ENCODE measurements around the gene CHST10.
"Not testable (repeated sequence)": the region's sequence is repeated elsewhere in the genome, so short reads cannot be mapped to it uniquely, and the experiment has no call there.

Gene CHST10

DNA sequence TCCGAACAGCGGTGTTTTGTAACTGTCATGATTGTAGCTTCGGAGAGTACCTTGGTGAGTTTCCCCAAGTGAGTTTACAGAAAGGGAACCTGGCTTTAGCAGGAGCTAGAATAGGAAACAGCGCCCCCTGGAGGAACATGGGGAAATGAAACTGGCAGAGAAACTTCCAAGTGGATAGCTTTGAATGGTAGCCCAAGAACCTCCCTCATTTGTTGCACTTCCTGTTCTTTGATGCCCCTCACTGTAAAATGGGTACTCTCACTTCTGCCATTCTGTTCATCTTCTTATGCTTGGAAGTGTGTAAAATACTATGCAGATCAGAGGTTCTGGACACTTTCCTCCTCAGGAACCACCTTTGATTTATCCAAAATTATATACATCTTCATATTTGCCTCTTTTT, 36.2 kb downstream of the CHST10 start:
- Histone ChIP-seq H3K27me3 (ENCODE audit: insufficient read depth, insufficient read length) (no peaks in the 10 kb centered on the region), H3K9me3 (ENCODE audit: insufficient read depth, low read length) (no peaks in the 10 kb centered on the region), H3K4me3 (ENCODE audit: insufficient read length, low read depth) (no peak overlapping the region), H3K4me1 (ENCODE audit: insufficient read depth, insufficient read length) (no peaks in the 10 kb centered on the region), H3K9ac (ENCODE audit: insufficient read length, low read depth) (no peak overlapping the region), H3K36me3 (ENCODE audit: insufficient read depth, insufficient read length, low read length) (no peaks in the 10 kb centered on the region)
- TF ChIP-seq YY1 (IDR thresholded peaks at IDR 0.05; ENCODE audit: insufficient read depth, insufficient read length) (no peak), ZNF274 (IDR thresholded peaks at IDR 0.05; ENCODE audit: low read depth, low read length) (no peak), SUZ12 (IDR thresholded peaks at IDR 0.05; ENCODE audit: extremely low read depth, insufficient read depth, insufficient read length) (no peak)
- peak; percentile 82 for DNase-seq (ENCODE audit: low read depth, low spot score)

DNA sequence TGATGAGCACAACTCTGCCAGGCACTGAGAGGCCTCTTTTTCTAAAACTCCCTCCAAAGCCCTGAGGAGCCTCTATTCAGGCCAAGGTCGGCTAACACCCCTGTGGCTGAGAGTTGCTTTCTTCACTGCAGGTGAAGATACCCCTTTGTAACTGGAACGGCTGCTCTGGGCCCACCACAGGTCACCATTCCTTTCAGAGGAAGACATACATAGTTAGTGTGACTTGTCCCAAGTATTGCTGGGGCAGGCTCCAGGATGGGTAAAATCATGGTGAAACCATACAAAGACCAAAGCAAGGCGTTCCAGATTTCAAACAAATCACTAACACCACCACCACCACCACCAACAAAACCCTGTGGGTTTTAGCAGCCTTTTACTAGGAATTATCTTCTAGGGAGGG, 36.8 kb downstream of the CHST10 start:
- no peaks in the 10 kb centered on the region for H3K4me1 ChIP-seq (ENCODE audit: insufficient read depth, insufficient read length)
- H3K4me3 ChIP-seq (ENCODE audit: insufficient read length, low read depth) = no peak overlapping the region
- no peaks in the 10 kb centered on the region for H3K27me3 ChIP-seq (ENCODE audit: insufficient read depth, insufficient read length)
- no peaks in the 10 kb centered on the region for H3K36me3 ChIP-seq (ENCODE audit: insufficient read depth, insufficient read length, low read length)
- H3K9ac ChIP-seq (ENCODE audit: insufficient read length, low read depth) = no peak overlapping the region
- H3K9me3 ChIP-seq (ENCODE audit: insufficient read depth, low read length) = no peaks in the 10 kb centered on the region
- DNase-seq (ENCODE audit: low read depth, low spot score) = no peak
- TF ChIP-seq SUZ12 (IDR thresholded peaks at IDR 0.05; ENCODE audit: extremely low read depth, insufficient read depth, insufficient read length) = no peak
- TF ChIP-seq YY1 (IDR thresholded peaks at IDR 0.05; ENCODE audit: insufficient read depth, insufficient read length) = no peak
- no peak for TF ChIP-seq ZNF274 (IDR thresholded peaks at IDR 0.05; ENCODE audit: low read depth, low read length)

DNA sequence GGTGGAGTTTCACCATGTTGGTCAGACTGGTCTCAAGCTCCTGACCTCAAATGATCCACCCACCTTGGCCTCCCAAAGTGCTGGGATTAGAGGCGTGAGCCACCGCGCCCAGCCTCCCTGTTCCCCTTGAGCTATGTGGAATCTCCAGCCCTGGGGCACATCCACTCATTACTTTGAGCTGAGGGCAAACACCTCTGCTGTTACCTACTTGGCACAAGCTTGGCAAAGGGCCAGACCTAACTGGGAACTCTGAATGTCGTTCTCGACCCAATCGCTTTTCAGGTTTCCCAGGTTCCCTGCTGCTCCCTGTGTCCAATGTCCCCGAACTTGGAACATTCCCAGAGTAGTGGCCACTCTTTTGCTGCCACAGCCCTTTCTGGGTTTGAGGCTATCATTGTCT, 40.6 kb downstream of the CHST10 start:
- no peak for DNase-seq (ENCODE audit: low read depth, low spot score)
- H3K27me3 ChIP-seq (ENCODE audit: insufficient read depth, insufficient read length) = no peaks in the 10 kb centered on the region
- no peak overlapping the region for H3K9ac ChIP-seq (ENCODE audit: insufficient read length, low read depth)
- H3K9me3 ChIP-seq (ENCODE audit: insufficient read depth, low read length) = peaks cover 6% of the 10 kb centered on the region; the same call in 1 of the 2 replicates
- TF ChIP-seq ZNF274 (IDR thresholded peaks at IDR 0.05; ENCODE audit: low read depth, low read length) (no peak), SUZ12 (IDR thresholded peaks at IDR 0.05; ENCODE audit: extremely low read depth, insufficient read depth, insufficient read length) (no peak), YY1 (IDR thresholded peaks at IDR 0.05; ENCODE audit: insufficient read depth, insufficient read length) (no peak)
- no peaks in the 10 kb centered on the region for H3K4me1 ChIP-seq (ENCODE audit: insufficient read depth, insufficient read length)
- H3K36me3 ChIP-seq (ENCODE audit: insufficient read depth, insufficient read length, low read length) = no peaks in the 10 kb centered on the region
- H3K4me3 ChIP-seq (ENCODE audit: insufficient read length, low read depth) = no peak overlapping the region

- Histone ChIP-seq H3K4me3 (ENCODE audit: insufficient read length, low read depth) (no peak overlapping the region), H3K36me3 (ENCODE audit: insufficient read depth, insufficient read length, low read length) (no peaks in the 10 kb centered on the region), H3K9me3 (ENCODE audit: insufficient read depth, low read length) (peaks cover 33% of the 10 kb centered on the region), H3K9ac (ENCODE audit: insufficient read length, low read depth) (no peak overlapping the region), H3K27me3 (ENCODE audit: insufficient read depth, insufficient read length) (no peaks in the 10 kb centered on the region), H3K4me1 (ENCODE audit: insufficient read depth, insufficient read length) (no peaks in the 10 kb centered on the region)
- no peak for TF ChIP-seq ZNF274 (IDR thresholded peaks at IDR 0.05; ENCODE audit: low read depth, low read length)
- DNase-seq (ENCODE audit: low read depth, low spot score) = no peak
Measured at GRCh38 chr2:100367163-100367562, 50.3 kb downstream of the CHST10 start.

GRCh38 chr2:100365434-100365833, 52.0 kb downstream of the CHST10 start:
- H3K4me1 ChIP-seq (ENCODE audit: insufficient read depth, insufficient read length) = no peaks in the 10 kb centered on the region
- no peaks in the 10 kb centered on the region for H3K36me3 ChIP-seq (ENCODE audit: insufficient read depth, insufficient read length, low read length)
- DNase-seq (ENCODE audit: low read depth, low spot score) = no peak
- H3K9me3 ChIP-seq (ENCODE audit: insufficient read depth, low read length) = peaks cover 35% of the 10 kb centered on the region
- TF ChIP-seq ZNF274 (IDR thresholded peaks at IDR 0.05; ENCODE audit: low read depth, low read length) (no peak), SUZ12 (IDR thresholded peaks at IDR 0.05; ENCODE audit: extremely low read depth, insufficient read depth, insufficient read length) (no peak), YY1 (IDR thresholded peaks at IDR 0.05; ENCODE audit: insufficient read depth, insufficient read length) (no peak)
- no peak overlapping the region for H3K4me3 ChIP-seq (ENCODE audit: insufficient read length, low read depth)
- no peaks in the 10 kb centered on the region for H3K27me3 ChIP-seq (ENCODE audit: insufficient read depth, insufficient read length)
- H3K9ac ChIP-seq (ENCODE audit: insufficient read length, low read depth) = no peak overlapping the region

DNA sequence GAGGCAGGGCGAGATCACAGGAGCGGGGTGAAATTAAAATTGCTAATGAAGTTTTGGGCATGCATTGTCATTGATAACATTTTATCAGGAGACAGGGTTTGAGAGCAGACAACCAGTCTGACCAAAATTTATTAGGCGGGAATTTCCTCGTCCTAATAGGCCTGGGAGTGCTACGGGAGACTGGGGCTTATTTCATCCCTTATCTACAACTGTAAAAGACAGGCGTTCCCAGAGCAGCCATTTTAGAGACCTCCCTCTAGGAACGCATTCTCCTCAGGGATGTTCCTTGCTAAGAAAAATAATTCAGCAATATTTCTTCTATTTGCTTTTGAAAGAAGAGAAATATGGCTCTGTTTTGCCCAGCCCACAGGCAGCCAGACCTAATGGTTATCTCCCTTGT, 55.2 kb downstream of the CHST10 start:
- not testable (repeated sequence) for H3K4me3 ChIP-seq (ENCODE audit: insufficient read length, low read depth); H3K4me1 ChIP-seq (ENCODE audit: insufficient read depth, insufficient read length); H3K27me3 ChIP-seq (ENCODE audit: insufficient read depth, insufficient read length); H3K36me3 ChIP-seq (ENCODE audit: insufficient read depth, insufficient read length, low read length); H3K9ac ChIP-seq (ENCODE audit: insufficient read length, low read depth); DNase-seq (ENCODE audit: low read depth, low spot score)
- peaks cover 14% of the 10 kb centered on the region for H3K9me3 ChIP-seq (ENCODE audit: insufficient read depth, low read length)

GRCh38 chr2:100359576-100359975, 57.9 kb downstream of the CHST10 start:
- no peak for DNase-seq (ENCODE audit: low read depth, low spot score)
- TF ChIP-seq ZNF274 (IDR thresholded peaks at IDR 0.05; ENCODE audit: low read depth, low read length) = no peak
- TF ChIP-seq YY1 (IDR thresholded peaks at IDR 0.05; ENCODE audit: insufficient read depth, insufficient read length) = no peak
- no peak for TF ChIP-seq SUZ12 (IDR thresholded peaks at IDR 0.05; ENCODE audit: extremely low read depth, insufficient read depth, insufficient read length)

DNA sequence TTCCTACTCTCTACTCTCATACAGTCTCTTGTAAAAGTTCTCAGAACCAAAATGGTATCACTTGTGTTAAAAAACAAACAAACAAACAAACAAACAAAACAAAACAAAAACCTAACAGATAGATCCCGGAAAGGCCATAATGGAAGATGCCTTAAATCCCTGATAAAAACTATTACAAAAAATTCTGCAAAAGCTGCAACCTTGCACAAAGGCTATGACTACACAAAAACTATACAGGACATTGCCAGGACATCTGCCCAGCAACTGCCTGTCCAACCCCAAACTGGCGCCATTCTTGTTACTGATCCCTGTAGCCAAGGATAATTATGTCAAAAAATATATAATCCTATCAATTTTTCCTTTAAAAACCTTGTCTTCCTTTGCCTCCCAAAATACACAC, 58.9 kb downstream of the CHST10 start:
- DNase-seq (ENCODE audit: low read depth, low spot score) = no peak
- Histone ChIP-seq H3K27me3 (ENCODE audit: insufficient read depth, insufficient read length) (no peaks in the 10 kb centered on the region), H3K4me1 (ENCODE audit: insufficient read depth, insufficient read length) (no peaks in the 10 kb centered on the region), H3K36me3 (ENCODE audit: insufficient read depth, insufficient read length, low read length) (no peaks in the 10 kb centered on the region), H3K9me3 (ENCODE audit: insufficient read depth, low read length) (peaks cover 26% of the 10 kb centered on the region), H3K9ac (ENCODE audit: insufficient read length, low read depth) (no peak overlapping the region), H3K4me3 (ENCODE audit: insufficient read length, low read depth) (no peak overlapping the region)
- TF ChIP-seq SUZ12 (IDR thresholded peaks at IDR 0.05; ENCODE audit: extremely low read depth, insufficient read depth, insufficient read length) (no peak), YY1 (IDR thresholded peaks at IDR 0.05; ENCODE audit: insufficient read depth, insufficient read length) (no peak), ZNF274 (IDR thresholded peaks at IDR 0.05; ENCODE audit: low read depth, low read length) (no peak)

More at GRCh38 chr2:100359576-100359975, 57.9 kb downstream of the CHST10 start:
- H3K27me3 ChIP-seq (ENCODE audit: insufficient read depth, insufficient read length) = no peaks in the 10 kb centered on the region
- no peaks in the 10 kb centered on the region for H3K4me1 ChIP-seq (ENCODE audit: insufficient read depth, insufficient read length)
- no peaks in the 10 kb centered on the region for H3K36me3 ChIP-seq (ENCODE audit: insufficient read depth, insufficient read length, low read length)
- H3K9ac ChIP-seq (ENCODE audit: insufficient read length, low read depth) = no peak overlapping the region
- no peak overlapping the region for H3K4me3 ChIP-seq (ENCODE audit: insufficient read length, low read depth)
- H3K9me3 ChIP-seq (ENCODE audit: insufficient read depth, low read length) = peaks cover 26% of the 10 kb centered on the region
